BLaER1 treated with 17β-estradiol and CSF1 and Interleukin-3, amounts not matched to agents 10 nM and 100 nM (cell line): Measurements from ENCODE around the gene MICB.
A peak's percentile ranks its signal among the peaks of the same experiment; 100 is the strongest.
"Not testable (repeated sequence)": the region's sequence is repeated elsewhere in the genome, so short reads cannot be mapped to it uniquely, and the experiment has no call there.

Experiments used
- H3K27ac ChIP-seq, 11 experiments: shearing (Covaris generic); formaldehyde crosslinking; 2 replicates each; pipeline ENCODE4 v1.8.1; 2022
- H3K27me3 ChIP-seq, 11 experiments: shearing (Covaris generic); formaldehyde crosslinking; 2 replicates each; pipeline ENCODE4 v1.8.1; 2022
- H3K36me3 ChIP-seq, 11 experiments: shearing (Covaris generic); formaldehyde crosslinking; 2 replicates each; pipeline ENCODE4 v1.8.1; 2022
- H3K4me1 ChIP-seq, 10 experiments: shearing (Covaris generic); formaldehyde crosslinking; 2 replicates each; pipeline ENCODE4 v1.8.1; 2022
- H3K4me2 ChIP-seq, 11 experiments: shearing (Covaris generic); formaldehyde crosslinking; 2 replicates each; pipeline ENCODE4 v1.8.1; 2022
- H3K4me3 ChIP-seq, 10 experiments: shearing (Covaris generic); formaldehyde crosslinking; 2 replicates each; pipeline ENCODE4 v1.8.1; 2022
- H3K9ac ChIP-seq, 11 experiments: shearing (Covaris generic); formaldehyde crosslinking; 2 replicates each; pipeline ENCODE4 v1.8.1; 2022
- H3K9me3 ChIP-seq, 11 experiments: shearing (Covaris generic); formaldehyde crosslinking; replicated peaks in 1 of 11; 2 replicates each; pipeline ENCODE4 v1.8.1; 2022
- H4K20me1 ChIP-seq, 11 experiments: shearing (Covaris generic); formaldehyde crosslinking; 2 replicates each; pipeline ENCODE4 v1.8.1; 2022
- Cebpa-rat ChIP-seq, 11 experiments: shearing (Covaris generic); IDR thresholded peaks; 2 replicates each; pipeline ENCODE4 v1.8.1; 2022

MICB gene

GRCh38 chr6:31497531-31498476, at the start of gene MICB:
MICB (plus strand) TSS chr6:31498145; CDS start chr6:31498194, 49 bp downstream.
- H3K27ac ChIP-seq = peak within 1 kb of the TSS in 10 of 11 experiments; percentile 42 to 77 (median 66); a peak in 20 of 22 replicates
- H3K4me3 ChIP-seq = peak within 1 kb of the TSS; percentile 71 to 99 (median 80)
- peak within 1 kb of the TSS; percentile 66 to 91 (median 79) for H3K9ac ChIP-seq
- peaks cover 0 to 15% (median 11%) of the 10 kb centered on the region in 11 experiments; a peak in 11 of 22 replicates for H3K9me3 ChIP-seq
- TF ChIP-seq Cebpa-rat (IDR thresholded peaks at IDR 0.05) = no peak
- H3K4me2 ChIP-seq = peak within 1 kb of the TSS; percentile 82 to 99 (median 96)
- peaks cover 37 to 50% (median 44%) of the 10 kb centered on the region in 10 experiments for H3K4me1 ChIP-seq
- no peaks in the 10 kb centered on the region for H3K27me3 ChIP-seq
- peaks cover 9 to 52% (median 19%) of the 10 kb centered on the region in 11 experiments; a peak in 18 of 22 replicates for H4K20me1 ChIP-seq
- H3K36me3 ChIP-seq = peaks cover 0 to 18% (median 4%) of the 10 kb centered on the region in 11 experiments; a peak in 5 of 22 replicates

DNA sequence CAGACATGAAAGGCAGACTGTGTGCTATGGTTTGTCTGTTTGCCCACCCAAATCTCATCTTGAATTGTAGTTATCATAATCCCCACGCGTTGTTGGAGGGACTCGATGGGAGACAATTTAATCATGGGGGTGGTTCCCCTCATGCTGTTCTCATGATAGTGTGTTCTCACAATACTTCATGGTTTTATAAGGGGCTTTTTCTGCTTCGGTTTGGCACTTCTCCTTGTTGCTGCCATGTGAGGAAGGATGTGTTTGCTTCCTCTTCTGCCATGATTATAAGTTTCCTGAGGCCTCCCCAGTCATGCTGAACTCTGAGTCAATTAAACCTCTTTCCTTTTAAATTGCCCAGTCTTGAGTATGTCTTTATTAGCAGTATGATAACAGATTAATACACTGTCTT, 47.2 kb upstream of the MICB start:
- no peak for TF ChIP-seq Cebpa-rat (IDR thresholded peaks at IDR 0.05)
- H4K20me1 ChIP-seq = no peaks in the 10 kb centered on the region

DNA sequence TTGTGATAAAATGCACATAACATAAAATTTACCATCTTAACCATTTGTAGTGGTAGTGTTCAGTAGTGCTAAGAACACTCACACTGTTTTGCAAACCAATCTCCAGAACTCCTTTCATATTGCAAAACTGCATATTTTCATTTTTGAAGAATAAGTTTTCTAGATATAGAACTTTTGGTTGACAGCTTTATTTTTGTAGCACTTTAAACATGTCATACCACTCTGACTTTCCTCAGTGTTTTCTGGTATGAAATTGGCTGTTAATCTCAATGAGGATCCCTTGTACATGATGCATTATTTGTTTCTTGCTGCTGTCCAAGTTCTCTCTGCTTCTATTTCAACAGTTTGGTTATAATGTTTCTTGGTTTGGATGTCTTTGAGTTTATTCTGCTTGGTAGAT, 45.1 kb upstream of the MICB start:
- Histone ChIP-seq H3K36me3 (no peaks in the 10 kb centered on the region), H3K27me3 (no peaks in the 10 kb centered on the region), H3K4me2 (peak overlapping the region in 3 of 11 experiments; percentile 22 to 38 (median 27); a peak in 3 of 22 replicates), H3K4me1 (peaks cover 0 to 24% (median 9%) of the 10 kb centered on the region in 10 experiments; a peak in 13 of 20 replicates), H4K20me1 (no peaks in the 10 kb centered on the region), H3K27ac (no peak overlapping the region), H3K9ac (no peak overlapping the region), H3K4me3 (no peak overlapping the region), H3K9me3 (peaks cover 16 to 44% (median 25%) of the 10 kb centered on the region in 11 experiments; a peak in 20 of 22 replicates)
- TF ChIP-seq Cebpa-rat (IDR thresholded peaks at IDR 0.05) = no peak

More for the DNA sequence above, 47.2 kb upstream of the MICB start:
- Histone ChIP-seq H3K36me3 (no peaks in the 10 kb centered on the region), H3K27me3 (no peaks in the 10 kb centered on the region), H3K27ac (peak overlapping the region in 1 of 11 experiments; percentile 23; a peak in 1 of 22 replicates), H3K9ac (no peak overlapping the region), H3K9me3 (peaks cover 16 to 44% (median 25%) of the 10 kb centered on the region in 11 experiments; a peak in 20 of 22 replicates), H3K4me2 (peak overlapping the region in 2 of 11 experiments; percentile 5 to 26; a peak in 3 of 22 replicates), H3K4me1 (peaks cover 0 to 17% (median 8%) of the 10 kb centered on the region in 10 experiments; a peak in 13 of 20 replicates), H3K4me3 (no peak overlapping the region)

- Histone ChIP-seq H3K36me3 (no peaks in the 10 kb centered on the region), H3K9ac (no peak overlapping the region), H3K4me2 (peak overlapping the region in 3 of 11 experiments; percentile 22 to 38 (median 27); a peak in 3 of 22 replicates), H3K27ac (no peak overlapping the region), H3K4me3 (no peak overlapping the region), H4K20me1 (no peaks in the 10 kb centered on the region), H3K9me3 (peaks cover 13 to 44% (median 25%) of the 10 kb centered on the region in 11 experiments; a peak in 20 of 22 replicates), H3K4me1 (peaks cover 0 to 24% (median 9%) of the 10 kb centered on the region in 10 experiments; a peak in 13 of 20 replicates), H3K27me3 (no peaks in the 10 kb centered on the region)
- peak in 2 of 11 experiments; percentile 33 to 58; a peak in 3 of 22 replicates for TF ChIP-seq Cebpa-rat (IDR thresholded peaks at IDR 0.05)
Observed at GRCh38 chr6:31453259-31453658, 44.7 kb upstream of the MICB start.

- H3K4me3 ChIP-seq, H3K9me3 ChIP-seq, H3K9ac ChIP-seq, H3K4me2 ChIP-seq, H3K36me3 ChIP-seq, H3K27ac ChIP-seq, H3K27me3 ChIP-seq: not testable (repeated sequence)
- peaks cover 0 to 13% (median 3%) of the 10 kb centered on the region in 11 experiments; a peak in 6 of 22 replicates for H4K20me1 ChIP-seq
- H3K4me1 ChIP-seq = peaks cover 28 to 38% (median 30%) of the 10 kb centered on the region in 10 experiments
Observed at GRCh38 chr6:31459864-31460263, 38.1 kb upstream of the MICB start.

DNA sequence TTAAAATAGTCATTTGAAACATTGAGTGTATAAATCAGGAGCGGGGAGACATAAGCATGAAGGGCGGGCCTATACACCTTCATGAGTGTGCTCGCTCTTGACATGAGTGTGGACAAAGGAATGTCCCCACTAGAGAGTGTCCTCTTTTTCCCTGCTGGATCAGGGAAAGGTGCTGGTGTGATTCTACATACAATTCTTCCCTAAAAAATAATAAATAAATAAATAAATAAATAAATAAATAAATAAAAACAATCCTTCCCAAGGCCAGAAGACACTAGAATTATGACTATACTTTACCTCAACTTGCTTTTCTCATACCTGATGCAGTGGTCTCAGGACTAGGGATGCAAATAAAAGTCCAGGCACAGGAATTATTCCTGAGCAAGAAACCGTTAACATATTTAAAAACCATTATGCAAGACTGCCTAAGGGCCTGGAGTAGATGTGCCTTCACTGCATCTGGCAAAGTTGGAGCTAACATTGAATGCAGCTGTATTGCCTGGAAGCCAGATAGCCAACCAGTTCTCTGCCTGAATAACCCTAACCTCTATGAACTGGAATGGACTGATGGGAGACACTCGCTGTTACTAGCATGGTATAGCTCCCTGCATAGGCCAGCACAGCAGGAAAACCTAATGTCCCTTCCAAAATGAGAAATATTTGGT, 37.5 kb upstream of the MICB start:
- TF ChIP-seq Cebpa-rat (IDR thresholded peaks at IDR 0.05) = no peak
- H3K4me2 ChIP-seq = no peak overlapping the region
- peaks cover 0 to 15% (median 0%) of the 10 kb centered on the region in 11 experiments; a peak in 3 of 22 replicates for H3K36me3 ChIP-seq
- H4K20me1 ChIP-seq = peaks cover 0 to 19% (median 9%) of the 10 kb centered on the region in 11 experiments; a peak in 9 of 22 replicates
- H3K9me3 ChIP-seq = no peaks in the 10 kb centered on the region
- no peak overlapping the region for H3K4me3 ChIP-seq
- H3K27me3 ChIP-seq = no peaks in the 10 kb centered on the region
- no peak overlapping the region for H3K27ac ChIP-seq
- no peak overlapping the region for H3K9ac ChIP-seq
- H3K4me1 ChIP-seq = peaks cover 35 to 44% (median 36%) of the 10 kb centered on the region in 10 experiments

GRCh38 chr6:31462026-31462963, 35.6 kb upstream of the MICB start:
- peak overlapping the region; percentile 70 to 81 (median 78) for H3K9ac ChIP-seq
- peak overlapping the region; percentile 45 to 76 (median 66); a peak in 20 of 22 replicates for H3K27ac ChIP-seq
- TF ChIP-seq Cebpa-rat (IDR thresholded peaks at IDR 0.05) = no peak

More at GRCh38 chr6:31462026-31462963, 35.6 kb upstream of the MICB start:
- peaks cover 0 to 27% (median 5%) of the 10 kb centered on the region in 11 experiments; a peak in 6 of 22 replicates for H3K36me3 ChIP-seq
- peaks cover 32 to 51% (median 38%) of the 10 kb centered on the region in 10 experiments for H3K4me1 ChIP-seq
- H3K27me3 ChIP-seq = no peaks in the 10 kb centered on the region
- H3K4me3 ChIP-seq = peak overlapping the region; percentile 54 to 77 (median 69)
- peak overlapping the region; percentile 80 to 96 (median 90) for H3K4me2 ChIP-seq
- peaks cover 0 to 33% (median 26%) of the 10 kb centered on the region in 11 experiments; a peak in 10 of 22 replicates for H4K20me1 ChIP-seq
- no peaks in the 10 kb centered on the region for H3K9me3 ChIP-seq
